ENCODE results near the gene FZR1.
"Not testable (repeated sequence)": the region's sequence is repeated elsewhere in the genome, so short reads cannot be mapped to it uniquely, and the experiment has no call there.

Gene FZR1

GRCh38 chr19:3524904-3525451 lies 18.9 kb downstream of the FZR1 start:
- TF ChIP-seq CTCF (IDR thresholded peaks at IDR 0.05; ENCODE audit: insufficient read depth, missing control alignments): no peak
- FAIRE-seq (no peak), DNase-seq (ENCODE audit: insufficient read length, low spot score) (no peak)

GRCh38 chr19:3526507-3527237 lies 20.6 kb downstream of the FZR1 start:
- TF ChIP-seq CTCF (IDR thresholded peaks at IDR 0.05; ENCODE audit: insufficient read depth, missing control alignments): no peak
- DNase-seq (ENCODE audit: insufficient read length, low spot score) (no peak), FAIRE-seq (no peak)

GRCh38 chr19:3527238-3527910 lies 21.3 kb downstream of the FZR1 start:
- no peak for TF ChIP-seq CTCF (IDR thresholded peaks at IDR 0.05; ENCODE audit: insufficient read depth, missing control alignments)
- DNase-seq (ENCODE audit: insufficient read length, low spot score): no peak
- FAIRE-seq: no peak

GRCh38 chr19:3528080-3528479 lies 22.0 kb downstream of the FZR1 start:
- DNase-seq (ENCODE audit: insufficient read length, low spot score) (no peak), FAIRE-seq (no peak)
- TF ChIP-seq CTCF (IDR thresholded peaks at IDR 0.05; ENCODE audit: insufficient read depth, missing control alignments): no peak

- no peak for FAIRE-seq
- TF ChIP-seq CTCF (IDR thresholded peaks at IDR 0.05; ENCODE audit: insufficient read depth, missing control alignments): no peak
- no peak for DNase-seq (ENCODE audit: insufficient read length, low spot score)
Measured at GRCh38 chr19:3528539-3529211, 22.6 kb downstream of the FZR1 start.

- FAIRE-seq; DNase-seq (ENCODE audit: insufficient read length, low spot score): not testable (repeated sequence)
Measured at GRCh38 chr19:3529299-3529698, 23.2 kb downstream of the FZR1 start.

- no peak for FAIRE-seq
- TF ChIP-seq CTCF (IDR thresholded peaks at IDR 0.05; ENCODE audit: insufficient read depth, missing control alignments): no peak
- DNase-seq (ENCODE audit: insufficient read length, low spot score): no peak
Measured at GRCh38 chr19:3530389-3530788, 24.3 kb downstream of the FZR1 start.
